ENCODE measurements around the gene CDKN2A.

CDKN2A gene

DNA sequence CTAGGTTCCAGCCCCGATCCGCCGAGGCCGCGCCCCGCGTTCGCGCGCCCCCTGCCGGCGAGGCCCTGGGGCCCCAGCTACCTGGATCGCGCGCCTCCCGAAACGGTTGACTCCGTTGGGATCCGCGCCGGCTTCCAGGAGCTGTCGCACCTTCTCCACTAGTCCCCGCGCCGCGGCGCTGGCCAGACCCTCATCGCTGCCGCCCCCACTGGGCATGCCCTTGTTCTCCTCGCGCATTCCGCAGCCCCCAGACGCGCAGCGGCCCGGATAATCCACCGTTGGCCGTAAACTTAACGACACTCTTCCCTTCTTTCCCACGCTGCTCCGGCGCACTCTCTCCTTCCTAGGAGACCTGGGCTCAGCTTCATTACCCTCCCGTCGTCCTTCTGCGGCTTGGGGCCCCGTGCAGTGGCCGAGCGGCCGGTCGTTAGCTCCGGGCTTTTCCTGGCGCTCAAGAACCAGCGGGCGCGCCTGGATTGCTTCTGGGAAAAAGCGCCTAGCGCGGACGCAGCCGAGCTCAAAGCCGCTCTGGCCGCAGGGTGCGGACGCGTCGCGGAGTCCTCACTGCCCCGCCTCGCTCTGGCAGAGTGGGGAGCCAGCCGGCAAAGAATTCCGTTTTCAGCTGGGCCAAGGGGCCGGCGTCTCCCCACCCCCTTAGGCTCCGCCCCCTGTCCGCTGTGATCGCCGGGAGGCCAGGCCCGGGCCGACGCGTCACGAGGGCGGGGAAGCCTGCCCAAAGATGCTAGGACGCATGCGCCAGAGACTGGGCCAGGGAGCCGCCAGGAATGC, 14.7 kb upstream of the CDKN2A start, which contains the start of gene CDKN2B:
TSS of gene CDKN2B (minus strand) at position 589 of the 789 bp plus-strand sequence. CDS start at position 237, 352 bp downstream.
- in situ Hi-C loops (cut with HindIII; ENCODE audit: low sequenced_read_pairs): no loop called here

DNA sequence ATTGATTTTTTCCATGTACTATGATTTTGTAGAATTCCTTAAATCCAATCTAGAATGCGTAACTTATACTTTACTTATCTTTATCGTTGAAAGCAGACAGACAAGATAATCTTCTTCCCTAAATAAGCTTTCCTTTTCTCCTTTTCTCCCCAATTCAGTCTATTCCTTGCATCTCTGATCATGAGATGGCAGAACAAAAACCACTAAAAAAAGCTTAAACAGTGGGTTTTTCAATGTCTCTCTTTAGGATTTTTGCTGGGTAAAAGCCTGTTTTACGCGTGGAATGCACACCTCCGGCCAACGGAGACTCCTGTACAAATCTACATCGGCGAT, 14.2 kb upstream of the CDKN2A start:
- in situ Hi-C loops (cut with HindIII; ENCODE audit: low sequenced_read_pairs): no loop called here

DNA sequence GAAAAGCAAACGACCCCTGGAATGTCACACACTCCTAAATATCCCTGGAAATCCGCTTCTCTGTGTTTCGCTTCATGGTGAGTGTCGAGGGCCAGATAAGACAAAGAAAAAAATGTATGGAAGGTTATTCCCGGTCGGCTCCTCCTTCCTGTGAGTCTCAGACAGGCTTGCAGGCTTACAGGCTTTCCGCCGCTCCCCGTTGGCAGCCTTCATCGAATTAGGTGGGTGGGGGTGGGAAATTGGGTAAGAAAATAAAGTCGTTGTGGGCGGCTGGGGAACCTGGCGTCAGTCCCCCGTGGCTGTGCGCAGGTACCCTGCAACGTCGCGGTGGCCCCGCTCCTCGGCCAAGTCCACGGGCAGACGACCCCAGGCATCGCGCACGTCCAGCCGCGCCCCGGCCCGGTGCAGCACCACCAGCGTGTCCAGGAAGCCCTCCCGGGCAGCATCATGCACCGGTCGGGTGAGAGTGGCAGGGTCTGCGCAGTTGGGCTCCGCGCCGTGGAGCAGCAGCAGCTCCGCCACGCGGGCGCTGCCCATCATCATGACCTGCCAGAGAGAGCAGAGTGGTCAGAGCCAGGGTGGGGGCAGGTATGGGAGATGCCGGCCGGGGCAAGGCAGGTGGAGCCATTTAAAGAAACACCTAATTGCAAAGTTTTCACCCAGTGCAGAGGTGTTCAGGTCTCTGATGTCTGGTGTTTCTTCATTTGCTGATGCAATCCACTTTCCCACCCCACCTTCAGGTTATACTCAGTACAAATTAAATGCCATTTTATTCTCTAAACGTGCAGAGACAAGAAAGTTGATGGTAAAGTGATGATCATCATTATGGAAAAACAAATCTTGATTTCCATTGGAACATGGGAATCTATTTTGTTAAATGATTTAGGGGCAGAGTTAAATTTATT, 11.8 kb upstream of the CDKN2A start:
- in situ Hi-C loops (cut with HindIII; ENCODE audit: low sequenced_read_pairs): no loop called here

GRCh38 chr9:22005021-22005701, 11.0 kb upstream of the CDKN2A start:
- in situ Hi-C loops (cut with HindIII; ENCODE audit: low sequenced_read_pairs): no loop called here

GRCh38 chr9:22002038-22002437, 7.8 kb upstream of the CDKN2A start:
- in situ Hi-C loops (cut with HindIII; ENCODE audit: low sequenced_read_pairs): no loop called here

- in situ Hi-C loops (cut with HindIII; ENCODE audit: low sequenced_read_pairs): no loop called here
Measured at GRCh38 chr9:21998026-21998425, 3.8 kb upstream of the CDKN2A start.

- in situ Hi-C loops (cut with HindIII; ENCODE audit: low sequenced_read_pairs): no loop called here
Measured at GRCh38 chr9:21997480-21997879, 3.3 kb upstream of the CDKN2A start.

DNA sequence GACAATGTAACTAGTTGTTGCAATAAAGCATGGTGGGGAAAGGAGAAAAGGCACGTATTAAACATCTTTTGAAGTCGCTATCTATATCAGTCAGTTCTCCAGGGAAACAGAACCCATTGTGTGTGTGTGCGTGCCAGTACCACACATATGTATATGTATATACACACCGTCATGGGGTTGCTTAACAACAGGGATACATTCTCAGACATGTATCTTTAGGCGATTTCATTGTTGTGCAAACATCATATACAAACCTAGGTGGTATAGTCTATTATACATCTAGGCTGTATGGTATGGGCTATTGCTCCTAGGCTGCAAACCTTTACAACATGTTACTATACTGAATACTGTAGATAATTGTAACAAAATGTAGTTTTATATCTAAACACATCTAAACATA, 2.7 kb upstream of the CDKN2A start:
- in situ Hi-C loops (cut with HindIII; ENCODE audit: low sequenced_read_pairs): no loop called here

GRCh38 chr9:21996438-21996837, 2.2 kb upstream of the CDKN2A start:
- in situ Hi-C loops (cut with HindIII; ENCODE audit: low sequenced_read_pairs): no loop called here

- in situ Hi-C loops (cut with HindIII; ENCODE audit: low sequenced_read_pairs): no loop called here
Measured at GRCh38 chr9:21995666-21996398, 1.6 kb upstream of the CDKN2A start.

DNA sequence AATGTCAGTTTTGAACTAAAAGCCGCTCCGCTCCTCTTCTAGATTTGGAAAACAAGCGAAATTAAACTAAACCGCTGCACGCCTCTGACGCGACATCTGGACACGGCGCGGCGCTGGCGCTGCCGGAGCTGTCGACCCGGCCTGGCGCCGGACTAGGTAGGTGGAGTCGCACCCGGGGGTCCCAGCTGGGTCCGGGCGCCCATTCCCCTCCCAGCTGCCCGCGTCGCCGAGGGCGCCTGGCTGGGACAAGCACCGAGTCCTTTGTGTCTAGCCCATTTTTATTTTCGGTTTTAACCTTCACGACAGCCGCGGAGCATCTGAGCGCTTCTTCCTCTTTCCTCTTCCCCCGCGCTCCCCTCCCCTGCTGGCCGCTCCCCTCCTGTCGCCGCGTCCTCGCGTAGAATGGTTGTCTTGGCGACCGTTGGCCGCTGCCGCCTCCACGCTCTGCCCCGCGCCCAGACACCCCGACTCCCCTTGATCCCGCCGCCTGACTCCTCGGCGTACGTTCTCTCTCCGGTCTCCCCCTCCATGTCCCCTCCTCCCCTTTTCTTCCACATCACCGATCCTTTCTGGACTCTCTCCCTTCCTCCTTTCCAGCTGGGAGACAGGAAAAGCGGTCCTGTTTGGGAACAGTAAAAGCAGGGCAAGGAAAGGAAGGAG, 944 bp upstream of the CDKN2A start:
- in situ Hi-C loops (cut with HindIII; ENCODE audit: low sequenced_read_pairs): no loop called here

- in situ Hi-C loops (cut with HindIII; ENCODE audit: low sequenced_read_pairs): no loop called here
Measured at GRCh38 chr9:21994556-21995005, 389 bp upstream of the CDKN2A start, which contains the start of gene CDKN2B-AS1. TSS of gene CDKN2B-AS1 (plus strand) at chr9:21994791.

- in situ Hi-C loops (cut with HindIII; ENCODE audit: low sequenced_read_pairs): no loop called here
Measured at GRCh38 chr9:21993007-21993406, 1.2 kb downstream of the CDKN2A start.

- in situ Hi-C loops (cut with HindIII; ENCODE audit: low sequenced_read_pairs): no loop called here
Measured at GRCh38 chr9:21991072-21991959, 2.9 kb downstream of the CDKN2A start.

- in situ Hi-C loops (cut with HindIII; ENCODE audit: low sequenced_read_pairs): no loop called here
Measured at GRCh38 chr9:21989440-21990189, 4.6 kb downstream of the CDKN2A start.

GRCh38 chr9:21988056-21988990, 5.9 kb downstream of the CDKN2A start:
- in situ Hi-C loops (cut with HindIII; ENCODE audit: low sequenced_read_pairs): no loop called here

GRCh38 chr9:21985964-21986667, 8.1 kb downstream of the CDKN2A start:
- in situ Hi-C loops (cut with HindIII; ENCODE audit: low sequenced_read_pairs): no loop called here

Data from endothelial cell of hepatic sinusoid (primary cell).